ENCODE measurements around the gene CACNA2D4.

The CACNA2D4 gene

GRCh38 chr12:1799882-1800400, 118.5 kb downstream of the CACNA2D4 start:
- DNase-seq (ENCODE audit: low spot score) = no peak

GRCh38 chr12:1799051-1799881, 119.2 kb downstream of the CACNA2D4 start:
- no peak for DNase-seq (ENCODE audit: low spot score)

GRCh38 chr12:1798641-1799020, 119.8 kb downstream of the CACNA2D4 start:
- no peak for DNase-seq (ENCODE audit: low spot score)

GRCh38 chr12:1797991-1798640, 120.3 kb downstream of the CACNA2D4 start:
- no peak for DNase-seq (ENCODE audit: low spot score)

- no peak for DNase-seq (ENCODE audit: low spot score)
Observed at GRCh38 chr12:1797011-1797901, 121.2 kb downstream of the CACNA2D4 start.

- no peak for DNase-seq (ENCODE audit: low spot score)
Observed at GRCh38 chr12:1796515-1797010, 121.9 kb downstream of the CACNA2D4 start.

GRCh38 chr12:1795785-1796514, 122.5 kb downstream of the CACNA2D4 start:
- DNase-seq (ENCODE audit: low spot score) = peak; percentile 93

GRCh38 chr12:1795221-1795784, 123.1 kb downstream of the CACNA2D4 start:
- DNase-seq (ENCODE audit: low spot score) = no peak

- DNase-seq (ENCODE audit: low spot score) = no peak
Observed at GRCh38 chr12:1794440-1795090, 123.9 kb downstream of the CACNA2D4 start.

- DNase-seq (ENCODE audit: low spot score) = no peak
Observed at GRCh38 chr12:1793426-1794210, 124.8 kb downstream of the CACNA2D4 start.

GRCh38 chr12:1792406-1792805, 126.0 kb downstream of the CACNA2D4 start:
- DNase-seq (ENCODE audit: low spot score) = no peak

- peak; percentile 88 for DNase-seq (ENCODE audit: low spot score)
Observed at GRCh38 chr12:1791104-1791841, 127.2 kb downstream of the CACNA2D4 start.

- DNase-seq (ENCODE audit: low spot score) = no peak
Observed at GRCh38 chr12:1790444-1790843, 128.0 kb downstream of the CACNA2D4 start.

GRCh38 chr12:1787714-1788113, 130.7 kb downstream of the CACNA2D4 start:
- DNase-seq (ENCODE audit: low spot score) = no peak

GRCh38 chr12:1782215-1782614, 136.2 kb downstream of the CACNA2D4 start:
- no peak for DNase-seq (ENCODE audit: low spot score)

- DNase-seq (ENCODE audit: low spot score) = no peak
Observed at GRCh38 chr12:1781772-1782171, 136.7 kb downstream of the CACNA2D4 start.

GRCh38 chr12:1779783-1780182, 138.7 kb downstream of the CACNA2D4 start:
- no peak for DNase-seq (ENCODE audit: low spot score)

- no peak for DNase-seq (ENCODE audit: low spot score)
Observed at GRCh38 chr12:1778911-1779310, 139.5 kb downstream of the CACNA2D4 start.

GRCh38 chr12:1777798-1778197, 140.7 kb downstream of the CACNA2D4 start:
- no peak for DNase-seq (ENCODE audit: low spot score)

Measured in NAMALWA (cell line).